ENCODE results near the gene AMOTL2.

The AMOTL2 gene

DNA sequence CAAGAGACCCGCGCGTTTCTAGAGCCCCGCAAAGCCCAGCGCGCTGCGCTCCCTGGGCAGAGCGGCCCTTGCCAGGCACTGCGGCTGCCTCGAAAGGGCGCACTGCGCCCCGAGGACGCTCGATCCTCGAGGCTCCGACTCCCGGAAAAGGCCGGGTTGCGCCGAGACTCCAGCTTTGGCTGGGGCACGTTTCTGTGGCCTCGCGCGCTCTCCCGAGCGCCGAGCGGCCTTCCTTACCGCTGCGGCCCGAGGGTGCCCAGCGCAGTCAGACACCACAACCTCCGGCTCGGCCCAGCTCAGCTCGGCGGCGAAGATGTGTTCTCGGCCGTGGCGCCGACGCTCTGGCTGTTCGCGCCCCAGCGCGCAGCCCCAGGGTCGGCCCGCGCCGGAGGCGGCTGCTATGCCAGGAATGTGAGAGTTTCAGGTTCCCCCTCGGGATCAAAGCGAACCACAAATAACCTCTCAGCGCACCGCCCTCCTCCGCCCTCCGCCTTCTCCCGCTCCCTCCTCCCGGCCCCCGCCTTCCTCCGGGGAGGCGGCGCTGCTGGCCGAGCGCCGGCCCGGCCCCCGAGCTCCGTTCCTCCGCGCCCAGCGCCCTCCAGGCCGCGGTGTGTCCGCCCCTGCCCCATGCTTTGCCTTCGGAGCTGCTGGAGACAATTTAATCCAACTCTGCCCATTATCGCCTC lies at the start of gene AMOTL2:
Gene AMOTL2 (minus strand): TSS at position 343 of the 686 bp plus-strand sequence. CDS start 3,014 bp downstream, outside the sequence.
- no peak for DNase-seq

DNA sequence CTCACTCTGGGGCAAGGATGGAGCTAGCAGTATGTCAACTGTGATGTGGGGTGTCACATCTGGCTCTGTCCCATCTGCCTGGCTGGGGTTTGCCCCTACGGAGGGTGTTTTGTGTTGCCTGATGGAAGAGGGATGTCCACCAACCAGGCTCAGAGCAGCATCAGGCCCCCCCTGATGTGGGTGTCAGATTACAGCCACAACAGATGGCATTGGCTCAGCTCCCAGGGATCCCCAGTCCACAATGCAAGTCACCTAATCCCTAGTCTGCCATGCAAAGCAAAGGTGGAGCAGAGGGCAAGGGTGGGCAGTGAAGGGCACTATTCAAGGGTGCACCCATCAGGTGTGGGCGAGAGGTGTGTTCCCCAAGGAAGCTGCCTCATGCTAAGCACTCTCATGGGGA lies 48.9 kb upstream of the AMOTL2 start:
- DNase-seq: no peak

DNA sequence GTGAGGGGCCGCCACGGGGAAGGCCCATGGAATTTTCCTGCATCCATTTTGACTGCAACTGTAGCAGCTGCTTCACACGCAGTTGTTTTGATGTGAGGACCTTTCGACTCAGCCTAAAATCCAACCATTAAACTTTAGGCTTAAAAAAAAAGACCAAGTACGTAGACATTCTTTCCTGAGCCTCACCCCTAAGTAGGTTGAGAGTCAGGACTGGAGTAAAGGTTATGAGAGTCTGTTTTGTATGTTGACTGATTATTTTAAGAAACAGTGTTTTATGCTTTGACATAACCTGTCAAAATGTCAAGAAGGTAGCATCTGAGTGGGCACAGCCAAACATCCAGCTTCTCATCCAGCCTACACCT lies 45.7 kb upstream of the AMOTL2 start:
- no peak for DNase-seq

DNA sequence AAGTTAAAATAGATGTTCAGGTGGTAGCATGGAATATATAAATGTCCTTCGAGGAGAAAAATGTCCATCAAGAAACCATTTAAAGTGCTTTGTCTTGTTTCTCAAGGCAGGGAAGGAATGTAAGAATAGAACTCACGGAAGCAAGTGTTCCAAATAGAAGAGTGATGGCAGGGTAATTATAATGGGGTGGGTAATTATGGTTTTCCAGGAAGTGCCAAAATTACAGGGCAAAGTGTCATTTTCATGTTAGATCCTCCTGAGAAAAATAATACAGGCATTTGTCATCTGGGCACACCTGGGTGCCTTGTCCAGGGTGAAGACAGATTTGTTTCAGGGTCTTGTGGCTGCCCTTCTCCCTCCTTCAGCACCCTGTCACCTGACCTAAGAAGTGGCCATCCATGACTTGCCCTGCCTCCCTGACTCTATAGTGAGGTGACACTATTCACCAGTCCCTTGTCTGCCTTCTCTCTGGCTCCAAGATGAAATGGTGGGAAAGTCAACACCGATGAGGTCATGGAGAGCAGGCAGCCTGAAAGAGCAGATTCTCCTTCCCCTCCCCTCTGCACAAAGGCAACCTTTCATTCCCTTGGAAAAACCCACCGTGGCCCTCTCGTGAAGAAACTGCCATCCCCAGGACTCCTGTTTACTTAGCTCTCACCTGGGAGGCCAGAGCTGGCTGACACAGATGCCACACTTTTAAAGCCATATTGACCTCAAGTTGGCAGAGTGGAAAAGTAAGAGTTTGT lies 45.1 kb upstream of the AMOTL2 start:
- DNase-seq: no peak

DNA sequence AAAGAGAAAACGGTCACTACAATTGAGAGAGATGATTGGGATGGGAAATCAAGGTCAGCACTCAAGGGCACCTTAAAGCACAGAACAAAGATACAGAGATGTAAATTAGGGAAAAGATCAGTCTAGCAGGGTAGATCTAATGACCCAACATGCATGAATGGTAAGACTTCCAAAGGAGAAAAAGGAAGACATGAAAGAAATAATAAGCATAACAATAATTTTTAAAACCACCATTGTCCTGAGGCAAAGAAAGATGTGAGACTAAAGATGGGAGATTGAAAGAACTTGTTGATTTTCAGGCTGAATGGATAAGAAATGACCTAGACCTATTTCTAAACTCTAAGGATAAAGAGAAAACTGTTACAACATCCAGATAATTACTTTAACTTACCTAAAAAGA lies 34.8 kb upstream of the AMOTL2 start:
- DNase-seq: no peak

DNA sequence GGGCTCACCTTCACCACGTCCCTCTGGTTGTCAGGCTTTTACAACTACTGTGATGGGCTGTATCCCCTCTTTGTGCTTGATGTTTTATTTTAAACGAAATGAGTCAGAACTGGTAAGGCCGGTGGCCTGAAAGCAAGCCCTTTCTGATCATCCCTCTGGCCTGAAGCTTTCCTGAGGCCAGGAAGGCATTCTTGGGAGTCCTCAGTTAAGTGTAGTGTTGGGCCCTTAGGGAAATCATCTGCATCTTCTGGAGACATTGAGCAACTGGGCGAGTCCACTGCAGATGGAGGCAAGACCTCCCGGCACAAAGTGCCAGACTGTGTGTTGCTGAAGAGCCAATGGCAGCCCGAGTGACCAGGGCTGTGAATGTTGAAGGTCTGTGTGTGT lies 33.0 kb upstream of the AMOTL2 start:
- no peak for DNase-seq

DNA sequence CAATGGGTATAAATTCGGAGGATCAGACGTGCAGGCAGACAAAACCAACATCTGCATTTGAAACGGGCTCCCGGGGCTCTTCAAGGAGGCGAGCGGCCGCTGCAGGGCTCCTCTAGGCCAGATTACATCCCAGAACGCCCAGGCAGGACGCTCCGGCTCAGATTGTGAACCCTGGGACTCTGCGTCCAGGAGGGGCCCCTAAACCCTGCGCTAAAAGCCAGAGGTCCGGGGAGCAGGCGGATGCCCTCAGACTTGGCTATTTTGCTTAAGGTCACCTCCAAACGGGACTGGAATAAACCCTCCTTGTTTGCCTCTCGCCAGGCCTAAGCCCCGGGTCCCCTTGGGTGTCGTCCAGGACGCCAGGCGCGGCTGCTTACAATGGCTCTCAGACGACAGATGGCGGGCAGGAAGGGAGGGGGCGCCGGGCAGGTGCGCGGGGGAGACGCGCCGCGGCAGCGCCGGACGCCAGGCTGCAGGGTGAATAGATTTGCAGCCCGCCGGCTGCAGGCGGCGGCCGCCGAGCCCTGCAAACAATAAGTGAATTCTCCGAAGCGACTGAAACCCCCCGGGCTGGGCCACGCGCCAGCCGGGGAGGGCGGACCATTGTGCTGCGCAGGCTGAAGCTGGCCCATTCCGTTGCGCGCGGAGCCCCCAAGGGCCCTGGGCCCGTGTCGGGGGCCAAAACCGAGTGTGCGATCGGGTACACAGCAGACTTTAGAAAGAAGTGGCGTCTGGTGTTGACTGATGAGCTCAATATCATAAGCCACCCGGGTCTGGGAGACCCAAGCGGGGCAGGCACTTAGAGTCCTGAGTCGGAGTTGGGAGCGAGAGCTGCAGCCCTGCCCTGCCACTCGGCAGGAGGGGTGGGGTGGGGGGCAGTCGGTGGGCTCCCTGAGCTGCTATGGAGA lies 32.3 kb upstream of the AMOTL2 start:
- peak; percentile 44 for DNase-seq

DNA sequence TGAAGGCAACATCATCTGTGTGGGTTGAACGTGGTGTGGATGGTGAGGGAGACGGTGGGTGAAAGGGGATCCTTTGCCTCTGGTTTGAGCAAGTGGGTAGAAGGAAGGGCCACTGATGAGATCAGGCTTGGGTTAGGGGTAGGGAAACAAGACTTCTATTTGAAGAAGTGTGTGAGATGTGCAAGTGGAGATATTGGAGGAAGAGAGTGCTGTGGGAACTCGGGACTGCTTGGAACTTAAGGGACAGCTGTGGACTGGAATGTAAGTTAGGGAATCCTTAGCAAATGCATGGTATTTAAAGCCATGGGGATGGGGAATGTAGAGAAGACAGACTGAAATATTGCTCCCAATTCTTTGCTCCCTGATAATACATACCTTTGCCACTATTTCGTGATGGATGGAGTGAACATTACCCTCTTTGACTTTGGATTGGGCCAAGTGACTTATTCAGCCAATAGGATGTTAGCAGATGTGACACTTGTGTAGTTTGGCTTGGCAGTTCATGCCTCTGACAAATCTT lies 30.2 kb upstream of the AMOTL2 start:
- no peak for DNase-seq

DNA sequence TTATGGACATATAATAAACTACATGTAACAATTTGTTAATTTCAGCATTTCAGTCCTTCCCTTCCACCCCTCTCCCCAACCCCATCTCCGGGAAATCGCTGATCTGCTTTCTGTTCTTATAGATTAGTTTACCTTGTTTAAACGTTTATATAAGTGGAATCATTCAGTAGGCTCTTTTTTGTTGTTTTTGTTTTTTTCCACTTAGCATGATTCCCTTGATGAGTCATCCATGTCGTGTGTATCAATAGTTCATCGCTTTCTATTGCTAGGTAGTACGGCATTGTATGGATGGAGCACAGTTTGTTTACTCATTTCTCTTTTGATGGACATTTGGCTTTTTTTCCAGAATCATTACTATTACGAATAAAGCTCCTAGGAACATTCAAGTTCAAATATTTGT lies 23.5 kb upstream of the AMOTL2 start:
- no peak for DNase-seq

DNA sequence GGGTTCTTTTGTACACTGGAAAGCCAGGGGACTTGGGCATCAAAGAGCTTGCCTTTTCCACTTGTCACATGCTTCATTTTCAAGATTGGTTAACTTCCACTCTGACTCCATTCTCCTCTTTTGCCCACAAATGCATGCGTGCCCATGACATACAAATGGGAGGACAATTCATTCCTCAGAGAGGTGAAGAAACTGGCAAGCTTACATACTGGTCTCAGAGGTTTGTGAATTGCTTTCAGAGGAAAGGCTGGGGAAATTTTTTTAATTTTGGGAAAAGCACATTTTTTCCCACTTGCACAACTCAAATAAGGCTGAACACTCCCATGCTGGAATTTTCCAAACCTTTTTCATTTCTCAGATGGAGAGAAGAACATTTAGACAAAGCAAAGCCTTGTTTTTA lies 20.9 kb upstream of the AMOTL2 start:
- no peak for DNase-seq

DNA sequence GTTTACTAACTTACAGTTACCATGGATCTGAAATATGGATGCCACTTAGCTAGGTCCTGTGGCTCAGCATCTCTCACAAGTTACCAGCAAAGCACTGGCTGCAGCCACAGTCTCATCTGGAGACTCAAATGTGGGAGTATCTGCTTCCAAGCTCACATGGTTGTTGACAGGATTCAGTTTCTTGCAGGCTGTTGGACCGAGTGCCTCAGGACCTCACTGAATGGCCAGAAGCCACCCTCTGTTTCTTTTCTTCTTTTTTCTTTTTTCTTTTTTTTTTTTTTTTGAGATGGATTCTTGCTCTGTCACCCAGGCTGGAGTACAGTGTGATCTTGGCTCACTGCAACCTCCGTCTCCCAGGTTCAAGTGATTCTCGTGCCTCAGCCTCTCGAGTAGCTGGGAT lies 20.1 kb upstream of the AMOTL2 start:
- DNase-seq: no peak

DNA sequence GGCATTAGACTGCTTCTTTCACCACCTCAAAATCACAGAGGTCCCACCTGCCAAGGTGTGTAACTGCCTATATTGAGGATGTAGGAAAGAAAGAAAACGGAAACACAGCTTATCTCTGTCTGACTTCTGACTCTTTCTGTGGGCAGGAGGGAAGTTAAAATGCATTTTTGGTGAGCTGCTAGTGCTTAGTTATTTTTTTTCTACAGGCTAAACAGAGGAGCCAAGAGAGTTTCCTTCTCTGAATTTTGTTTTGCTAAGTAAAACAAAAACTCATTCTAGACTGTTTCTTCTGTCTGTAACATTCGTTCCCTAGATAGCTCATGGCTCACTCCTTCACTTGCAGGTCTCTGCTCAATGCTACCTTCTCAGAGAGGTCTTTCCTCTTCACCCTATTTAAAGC lies 18.8 kb upstream of the AMOTL2 start:
- DNase-seq: no peak

DNA sequence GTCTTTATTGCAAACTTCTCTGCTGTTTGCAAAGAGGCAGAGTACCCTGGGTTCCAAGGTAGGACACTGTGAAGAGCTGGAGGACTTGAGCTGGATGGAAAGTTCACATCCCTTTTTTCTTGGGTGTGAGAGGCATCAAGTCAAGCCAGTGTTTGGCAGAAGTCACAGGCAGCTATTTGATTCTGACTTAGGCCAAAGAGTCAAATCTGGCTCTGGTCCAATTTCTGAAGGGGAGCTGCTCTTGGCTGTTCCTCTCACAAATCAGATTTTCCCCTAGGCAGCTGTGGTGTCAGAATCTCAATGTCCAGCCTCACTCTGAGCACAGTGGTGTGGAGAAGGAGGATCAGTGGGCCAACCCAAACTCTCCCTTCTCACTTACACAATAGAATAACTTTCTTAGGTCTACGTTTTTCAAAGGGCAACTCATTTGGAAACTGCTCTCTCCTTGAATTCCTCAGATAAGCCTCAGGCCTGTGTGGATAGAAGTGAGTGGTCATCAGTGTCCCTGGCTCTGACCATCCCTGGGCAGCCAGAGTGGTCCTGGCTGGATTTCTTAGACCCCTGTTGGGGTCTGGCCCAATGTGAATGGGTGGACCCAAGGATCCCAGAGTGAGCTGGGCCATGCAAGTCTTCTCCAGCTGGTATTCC lies 18.2 kb upstream of the AMOTL2 start:
- DNase-seq: no peak

DNA sequence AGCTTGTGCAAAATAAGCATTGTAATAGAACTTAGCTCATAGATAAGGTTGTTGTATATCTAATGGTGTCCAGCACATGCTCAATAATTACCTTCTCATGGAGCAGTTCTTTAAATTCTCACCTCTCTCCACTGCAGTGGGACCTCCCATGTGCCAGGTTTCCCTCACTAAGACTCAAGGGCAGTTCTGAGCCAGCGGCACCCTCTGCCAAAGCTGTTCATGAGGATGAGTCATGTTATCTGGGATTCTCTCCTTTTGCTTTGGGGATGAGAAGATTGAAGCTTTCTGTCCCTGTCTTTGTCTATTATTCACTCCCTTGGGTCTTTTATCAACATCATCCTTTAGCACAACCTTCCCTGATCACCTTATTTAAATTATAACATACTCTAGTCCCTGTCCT lies 15.6 kb upstream of the AMOTL2 start:
- no peak for DNase-seq

DNA sequence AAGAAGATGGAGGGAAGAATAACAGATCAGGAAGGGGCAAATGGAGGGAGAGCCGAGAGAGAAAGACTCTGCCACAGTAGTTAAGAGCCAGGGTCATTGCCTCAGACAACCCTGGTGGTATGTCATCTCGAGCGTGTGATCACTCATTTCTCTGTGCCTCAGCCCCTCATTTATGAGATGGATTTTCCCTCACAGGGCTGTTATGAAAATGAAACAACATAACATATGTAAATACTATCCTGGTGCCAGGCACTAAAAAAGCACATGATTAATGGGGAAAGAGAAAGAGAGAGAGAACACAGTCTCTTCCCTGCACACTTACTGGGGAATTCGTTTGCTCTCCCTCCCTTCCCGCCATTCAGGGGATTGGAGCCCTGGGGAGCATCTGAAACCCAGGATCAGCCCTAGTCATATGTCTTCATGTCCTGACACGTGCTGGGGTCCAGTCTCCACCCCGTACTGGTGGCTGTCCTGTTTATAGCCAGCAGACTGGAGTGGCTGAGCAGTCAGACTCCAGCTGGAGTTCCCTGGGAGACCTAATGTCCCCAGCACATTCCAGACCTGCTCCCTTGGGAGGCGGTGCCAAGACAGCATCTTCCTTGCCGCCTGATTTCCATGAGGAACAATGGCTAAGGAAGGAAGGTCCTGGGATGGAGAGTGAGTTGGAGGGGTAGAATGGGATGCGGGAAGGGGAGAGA lies 14.7 kb upstream of the AMOTL2 start:
- no peak for DNase-seq

DNA sequence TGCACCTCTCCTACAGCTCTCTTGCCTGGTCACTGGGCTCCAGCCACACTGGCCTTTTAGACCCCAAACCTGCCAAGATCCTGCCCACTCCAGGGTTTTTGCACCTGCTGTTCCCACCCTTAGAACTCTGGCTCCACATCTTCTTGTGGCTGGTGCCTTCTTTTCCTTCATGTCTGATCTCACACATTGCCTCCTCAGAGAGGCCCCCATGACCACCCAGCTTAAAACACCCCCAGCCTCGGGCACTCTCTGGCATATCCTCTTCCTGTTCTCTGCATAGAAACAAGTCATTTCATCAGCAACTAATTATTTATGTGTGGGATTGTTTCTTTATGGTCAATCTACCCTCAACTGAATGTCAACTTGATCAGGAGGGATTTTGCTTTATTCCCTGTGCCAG lies 14.0 kb upstream of the AMOTL2 start:
- no peak for DNase-seq

DNA sequence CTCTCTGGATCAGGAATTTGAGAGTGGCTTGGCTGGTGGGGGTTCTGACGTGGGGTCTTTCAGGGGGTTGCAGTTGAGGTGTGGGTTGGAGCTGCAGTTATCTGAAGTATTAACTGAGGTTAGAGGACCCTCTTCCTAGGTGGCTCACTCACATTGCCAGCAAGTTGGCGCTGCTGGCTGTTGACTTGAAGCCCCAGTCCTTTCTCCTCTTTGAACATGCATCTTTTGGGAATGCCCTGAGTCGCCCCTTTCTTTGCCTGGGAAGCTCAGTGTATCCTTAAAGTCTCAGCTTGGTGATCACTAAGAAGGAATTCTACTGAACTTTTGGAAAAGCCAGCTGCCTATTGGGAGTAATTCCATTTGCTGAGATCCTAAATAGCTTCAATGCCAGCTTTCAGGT lies 13.0 kb upstream of the AMOTL2 start:
- DNase-seq: no peak

DNA sequence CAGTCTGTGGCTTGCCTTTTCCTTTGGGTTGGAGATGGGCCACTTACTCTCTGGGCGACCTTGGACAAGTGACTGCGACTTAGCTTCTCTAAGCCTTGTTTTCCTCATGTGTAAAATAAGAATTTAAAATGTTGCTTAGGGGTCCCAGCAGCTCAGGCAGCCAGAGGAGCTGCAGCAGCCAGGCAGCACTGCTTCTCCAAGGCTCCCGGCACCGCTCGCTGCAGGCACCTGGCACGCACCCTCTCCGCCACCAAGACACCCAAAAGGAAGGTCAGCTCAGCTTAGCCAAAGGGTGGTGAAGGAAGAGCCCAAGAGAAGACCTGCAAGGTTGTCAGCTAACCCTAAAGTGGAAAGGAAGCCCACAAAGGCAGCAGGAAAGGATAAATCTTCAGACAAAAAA lies 10.7 kb upstream of the AMOTL2 start:
- no peak for DNase-seq

DNA sequence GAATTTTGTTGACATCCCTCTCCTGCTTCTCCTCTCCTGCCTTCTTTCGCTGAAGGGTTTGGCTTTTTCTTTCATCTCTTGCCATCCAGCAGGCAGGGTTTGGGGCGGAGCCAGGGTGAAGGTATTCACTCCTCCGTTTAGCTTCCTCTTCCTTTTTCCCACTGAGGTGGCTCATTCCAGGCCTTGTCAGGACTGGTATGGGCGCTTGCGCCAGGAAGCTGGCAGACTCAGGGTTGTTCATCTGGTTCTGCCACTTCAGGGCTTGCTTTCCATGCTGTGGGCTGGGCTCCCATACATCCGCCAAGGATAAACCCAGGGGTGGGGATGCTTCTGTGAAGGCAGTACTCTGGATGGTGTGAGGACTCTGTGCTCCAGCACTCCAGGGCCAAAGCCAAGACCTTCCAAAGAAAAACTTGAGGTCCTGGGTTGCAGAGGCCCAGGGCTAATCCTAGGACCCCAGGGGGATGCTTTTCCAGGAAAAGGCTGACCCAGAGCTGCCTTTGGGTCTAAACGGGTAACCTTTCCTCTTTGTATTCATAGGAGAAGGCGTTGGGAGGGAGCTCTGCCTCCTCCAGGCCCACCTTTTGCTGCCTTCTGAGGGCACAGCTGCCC lies 7.7 kb upstream of the AMOTL2 start:
- peak; percentile 18 for DNase-seq

DNA sequence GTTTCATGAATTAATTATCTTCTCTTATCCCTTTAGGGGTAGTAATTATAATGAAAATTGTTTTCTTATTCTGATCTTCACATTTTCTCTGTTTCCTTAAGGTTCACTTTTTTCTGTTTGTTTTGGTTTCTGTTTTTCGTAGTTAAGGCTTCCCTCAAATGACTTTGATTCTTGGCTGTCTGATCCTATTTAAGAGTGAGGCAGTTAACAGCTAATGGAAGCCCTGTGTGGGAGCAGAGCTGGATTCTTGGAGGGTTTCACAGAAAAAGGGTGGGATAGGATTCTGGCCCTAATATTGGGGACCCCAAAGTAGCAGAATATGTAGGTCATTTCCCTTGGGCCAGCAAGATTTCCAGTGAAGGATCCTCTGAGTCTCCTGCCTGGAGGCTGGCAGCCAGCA lies 6.8 kb upstream of the AMOTL2 start:
- DNase-seq: no peak

DNA sequence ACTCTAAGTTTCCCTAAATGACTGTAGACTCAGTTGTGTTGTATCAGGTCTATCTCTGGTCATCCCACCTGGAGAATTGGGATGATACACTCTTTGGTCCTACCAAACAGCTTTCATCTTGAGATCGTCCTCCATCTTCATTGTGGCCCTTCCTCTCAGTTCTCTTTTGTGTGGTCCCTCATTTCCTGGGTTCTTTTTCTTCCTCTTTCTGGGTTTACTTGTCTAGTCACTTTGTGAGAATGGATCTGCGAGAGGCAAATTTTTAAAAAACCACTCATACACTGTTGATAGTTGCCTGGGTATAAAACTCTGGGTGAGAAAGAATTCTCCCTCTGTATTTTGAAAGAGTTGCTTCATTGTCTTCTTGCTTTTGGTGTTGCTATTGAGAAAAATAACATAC lies 6.0 kb upstream of the AMOTL2 start:
- no peak for DNase-seq

DNA sequence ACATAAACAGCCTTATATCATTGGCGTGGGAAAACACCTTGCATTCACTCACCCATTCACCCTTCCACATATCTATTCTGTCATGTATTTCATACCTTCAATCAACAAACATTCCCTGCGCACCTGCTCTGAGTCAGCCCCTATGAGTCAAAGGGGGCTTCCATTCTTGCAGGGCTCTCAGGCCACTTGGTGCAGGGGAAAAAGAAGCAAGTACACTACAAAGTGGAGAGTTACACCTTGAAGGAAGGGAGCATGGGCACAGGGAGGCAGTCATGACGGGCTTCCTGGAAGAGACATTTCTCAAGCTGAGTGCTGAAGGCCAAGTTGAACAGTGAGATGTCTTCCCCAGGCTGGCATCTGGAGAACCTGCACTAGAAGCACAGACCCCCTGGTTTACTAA lies 4.6 kb upstream of the AMOTL2 start:
- no peak for DNase-seq

Measured in activated CD8-positive, alpha-beta memory T cell treated with anti-CD3 and anti-CD28 coated beads, Interleukin-2, amount 50 U/mL, for 48 hours (primary cell).